HG02623 (cell line): ENCODE results near the gene TAF11L5.
"Not testable (repeated sequence)": the region's sequence is repeated elsewhere in the genome, so short reads cannot be mapped to it uniquely, and the experiment has no call there.

Source experiments
- ATAC-seq: cut with Tn5 transposase; IDR thresholded peaks from one replicate; pipeline ENCODE4 v1.9.1; 2021; ENCODE audit warnings: moderate library complexity; ENCODE audit not compliant: unreplicated experiment

TAF11L5 gene

DNA sequence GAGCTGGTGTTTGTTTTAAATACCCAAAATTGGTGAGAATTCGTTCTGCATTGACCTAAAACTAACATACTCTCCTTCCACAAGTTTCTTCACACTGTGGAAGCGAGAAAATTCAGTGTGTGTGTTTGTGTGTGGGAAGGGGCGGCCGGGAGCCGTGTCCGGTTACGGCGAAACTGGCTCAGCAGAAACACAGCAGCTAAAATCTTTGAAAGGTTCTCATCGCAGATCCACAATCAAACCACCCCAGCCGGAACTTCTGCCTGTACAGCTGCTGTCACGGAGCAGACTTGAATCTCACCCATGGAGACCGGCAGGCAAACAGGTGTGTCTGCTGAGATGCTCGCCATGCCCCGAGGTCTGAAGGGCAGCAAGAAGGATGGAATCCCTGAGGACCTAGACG, at the start of gene TAF11L5:
Gene TAF11L5, plus strand, starts transcription at position 301 of the 400 bp plus-strand sequence.
- not testable (repeated sequence) for ATAC-seq

GRCh38 chr5:17477043-17477442, 48.0 kb upstream of the TAF11L5 start:
- ATAC-seq: no peak

- ATAC-seq: no peak
Measured at GRCh38 chr5:17477573-17478265, 47.3 kb upstream of the TAF11L5 start.

DNA sequence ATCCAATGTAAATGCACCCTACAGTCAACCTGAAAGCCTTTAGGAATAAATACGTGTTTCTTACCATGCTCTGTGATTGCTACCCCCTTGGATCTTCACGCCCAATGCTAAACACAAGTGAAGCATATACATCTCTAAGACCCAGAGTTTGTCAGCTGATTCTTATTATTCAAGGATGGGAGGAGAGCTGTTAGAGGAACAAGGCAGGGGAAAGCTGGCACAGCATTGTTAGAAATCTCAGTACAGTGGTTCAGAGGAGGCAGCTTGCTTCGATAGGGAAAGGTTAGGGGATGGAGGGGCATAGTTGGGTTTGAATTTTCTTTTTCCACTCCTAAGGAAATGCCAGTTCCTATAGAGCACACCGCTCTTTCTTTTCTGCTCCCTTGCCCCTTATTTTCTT, 43.7 kb upstream of the TAF11L5 start:
- no peak for ATAC-seq

GRCh38 chr5:17482790-17483189, 42.2 kb upstream of the TAF11L5 start:
- no peak for ATAC-seq

GRCh38 chr5:17486464-17487173, 38.4 kb upstream of the TAF11L5 start:
- not testable (repeated sequence) for ATAC-seq

DNA sequence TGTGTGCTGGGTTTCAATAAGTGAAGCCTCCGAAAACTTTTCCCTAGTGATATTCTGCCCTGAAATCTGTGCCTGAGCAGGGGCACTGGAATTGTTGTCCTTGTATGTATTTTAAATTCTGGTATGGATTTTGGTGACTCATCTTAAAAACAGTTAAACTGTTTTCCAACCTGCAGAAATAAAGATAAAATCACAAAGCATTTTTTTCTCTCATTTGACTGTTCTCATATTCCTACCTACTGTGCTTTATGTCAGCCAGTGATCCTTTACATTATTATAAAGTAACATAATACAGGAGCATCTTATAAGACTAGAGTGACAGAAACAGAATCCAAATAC, 37.9 kb upstream of the TAF11L5 start:
- ATAC-seq: no peak

GRCh38 chr5:17491257-17491656, 33.8 kb upstream of the TAF11L5 start:
- ATAC-seq: not testable (repeated sequence)

DNA sequence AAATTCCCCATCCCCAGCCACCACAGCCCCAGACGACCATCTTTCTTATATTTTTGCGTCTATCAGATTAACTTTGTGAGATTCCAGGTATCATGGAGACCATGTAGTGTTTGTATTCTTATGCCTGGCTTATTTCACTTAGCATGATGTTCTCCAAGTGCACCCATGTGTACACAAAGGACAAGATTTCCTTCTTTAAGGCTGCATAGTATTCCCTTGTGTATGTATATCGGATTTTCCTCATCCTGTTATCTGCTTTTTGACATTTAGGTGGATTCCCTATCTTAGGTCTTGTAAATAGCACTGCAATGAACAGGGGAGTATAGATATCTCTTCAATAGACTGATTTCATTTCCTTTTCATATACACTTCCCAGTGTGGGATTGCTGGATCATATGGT, 32.3 kb upstream of the TAF11L5 start:
- no peak for ATAC-seq

- ATAC-seq: no peak
Measured at GRCh38 chr5:17497446-17497845, 27.6 kb upstream of the TAF11L5 start.

GRCh38 chr5:17497931-17498330, 27.1 kb upstream of the TAF11L5 start, which contains the start of gene TAF11L2:
Gene TAF11L2, plus strand, starts transcription at chr5:17498231.
- ATAC-seq: not testable (repeated sequence)

DNA sequence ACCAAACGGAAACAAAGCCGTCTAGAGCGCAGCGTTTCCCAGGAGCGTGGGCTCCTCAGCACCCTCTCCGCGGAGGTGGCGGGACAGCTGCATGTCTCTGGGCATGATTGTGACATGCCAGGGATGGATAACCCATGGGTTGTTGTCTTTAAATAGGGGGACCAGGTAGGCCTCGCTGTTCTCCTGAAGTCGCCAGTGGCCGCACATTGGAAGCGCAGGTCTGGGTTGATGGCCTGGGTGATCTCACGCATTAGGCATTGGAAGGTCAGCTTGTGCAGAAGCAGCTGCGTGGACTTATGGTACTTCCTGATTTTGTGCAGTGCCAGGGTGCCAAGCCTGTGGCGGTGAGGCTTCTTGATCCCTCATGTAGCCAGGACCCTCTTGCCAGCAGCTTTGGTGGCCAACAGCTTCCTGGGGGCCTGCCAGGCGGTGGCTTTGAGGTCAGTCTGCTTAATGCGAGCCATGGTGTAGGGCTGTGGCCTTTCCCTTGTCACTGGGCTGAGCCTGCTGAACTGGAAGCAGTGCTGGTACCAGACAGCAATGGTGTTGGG, 13.2 kb upstream of the TAF11L5 start:
- no peak for ATAC-seq

DNA sequence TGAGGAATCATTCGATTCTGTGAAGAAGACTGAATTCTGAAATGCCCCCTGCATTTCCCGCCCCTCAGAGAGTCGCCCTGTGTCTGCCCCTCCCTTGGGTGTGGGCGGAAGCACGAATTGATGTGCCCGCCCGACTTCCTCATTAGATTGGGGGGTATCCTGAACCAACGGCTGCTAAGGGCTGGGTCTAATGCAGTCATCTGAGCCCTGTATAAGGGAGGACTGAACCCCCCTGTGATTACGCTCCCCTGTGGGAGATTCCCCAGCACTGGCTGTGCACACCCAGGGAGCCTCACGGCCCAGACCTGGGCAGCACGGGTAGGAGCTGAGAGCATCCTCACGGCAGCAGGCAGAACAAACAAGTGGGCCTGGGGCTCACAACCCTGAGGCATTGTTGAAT, 7.5 kb upstream of the TAF11L5 start:
- not testable (repeated sequence) for ATAC-seq

- ATAC-seq: not testable (repeated sequence)
Measured at GRCh38 chr5:17518067-17518466, 7.0 kb upstream of the TAF11L5 start, which contains the start of gene TAF11L3. Gene TAF11L3, plus strand, starts transcription at chr5:17518367.

DNA sequence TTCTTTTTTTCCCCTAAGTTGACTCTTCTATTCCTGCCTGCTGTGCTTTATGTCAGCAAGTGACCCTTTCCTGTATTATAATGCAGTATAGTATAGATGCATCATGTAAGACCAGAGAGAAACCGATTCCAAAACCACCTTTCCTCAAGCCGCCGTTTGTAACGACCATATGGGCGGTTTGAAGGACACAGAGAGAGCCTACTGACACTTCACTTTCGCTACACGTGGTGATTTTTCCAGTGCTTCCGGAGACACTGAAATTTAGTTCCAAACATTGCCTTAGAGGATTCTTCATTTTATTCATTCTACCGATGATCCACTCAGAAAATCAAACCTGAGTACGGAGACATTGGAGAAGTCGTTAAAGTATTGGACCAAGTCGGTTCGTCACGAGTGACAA, 5.5 kb upstream of the TAF11L5 start:
- not testable (repeated sequence) for ATAC-seq

DNA sequence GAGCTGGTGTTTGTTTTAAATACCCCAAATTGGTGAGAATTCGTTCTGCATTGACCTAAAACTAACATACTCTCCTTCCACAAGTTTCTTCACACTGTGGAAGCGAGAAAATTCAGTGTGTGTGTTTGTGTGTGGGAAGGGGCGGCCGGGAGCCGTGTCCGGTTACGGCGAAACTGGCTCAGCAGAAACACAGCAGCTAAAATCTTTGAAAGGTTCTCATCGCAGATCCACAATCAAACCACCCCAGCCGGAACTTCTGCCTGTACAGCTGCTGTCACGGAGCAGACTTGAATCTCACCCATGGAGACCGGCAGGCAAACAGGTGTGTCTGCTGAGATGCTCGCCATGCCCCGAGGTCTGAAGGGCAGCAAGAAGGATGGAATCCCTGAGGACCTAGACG, 3.5 kb upstream of the TAF11L5 start, which contains the start of gene TAF11L4:
Gene TAF11L4, plus strand, starts transcription at position 301 of the 400 bp plus-strand sequence.
- not testable (repeated sequence) for ATAC-seq

DNA sequence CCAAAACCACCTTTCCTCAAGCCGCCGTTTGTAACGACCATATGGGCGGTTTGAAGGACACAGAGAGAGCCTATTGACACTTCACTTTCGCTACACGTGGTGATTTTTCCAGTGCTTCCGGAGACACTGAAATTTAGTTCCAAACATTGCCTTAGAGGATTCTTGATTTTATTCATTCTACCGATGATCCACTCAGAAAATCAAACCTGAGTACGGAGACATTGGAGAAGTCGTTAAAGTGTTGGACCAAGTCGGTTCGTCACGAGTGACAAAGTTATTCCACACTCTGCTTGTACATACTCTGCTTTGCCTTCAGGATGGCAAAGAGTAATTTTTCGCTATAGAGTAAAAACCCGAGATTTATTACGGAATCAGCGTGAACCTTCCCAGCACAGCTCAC, 1.5 kb downstream of the TAF11L5 start:
- not testable (repeated sequence) for ATAC-seq

GRCh38 chr5:17528369-17528768, 3.3 kb downstream of the TAF11L5 start, which contains the start of gene TAF11L6:
Gene TAF11L6, plus strand, starts transcription at chr5:17528669.
- ATAC-seq: not testable (repeated sequence)
